OCI-LY1 (cell line): ENCODE measurements around the gene INSR.

Source experiments
- H2AFZ ChIP-seq: fragments of 200-600 bp; sonication (generic), shearing (Covaris generic); 2 replicates; pipeline ENCODE4 v1.6.0; 2014; ENCODE audit warnings: antibody characterized with exemption, mild to moderate bottlenecking, low read length
- H3F3A ChIP-seq: fragments of 200-600 bp; sonication (generic), shearing (Covaris generic); 2 replicates; pipeline ENCODE4 v1.6.0; 2014; ENCODE audit warnings: mild to moderate bottlenecking, antibody characterized with exemption, low read length, moderate library complexity; ENCODE audit not compliant: insufficient read depth
- H3K27ac ChIP-seq: fragments of 200-600 bp; sonication (generic); 2 replicates; pipeline ENCODE4 v1.5.1; 2014; ENCODE audit warnings: low read length, mixed run types, mild to moderate bottlenecking, low read depth; ENCODE audit not compliant: poor library complexity, severe bottlenecking
- H3K27me3 ChIP-seq: fragments of 200-600 bp; sonication (generic); 2 replicates; pipeline ENCODE4 v1.6.0; 2014; ENCODE audit warnings: antibody characterized with exemption, mild to moderate bottlenecking, low read length, moderate library complexity; ENCODE audit not compliant: insufficient read depth
- H3K36me3 ChIP-seq: fragments of 200-600 bp; sonication (generic); 2 replicates; pipeline ENCODE4 v1.6.1; 2014; ENCODE audit warnings: mild to moderate bottlenecking, antibody characterized with exemption, low read length, moderate library complexity, mixed read lengths; ENCODE audit not compliant: insufficient read depth
- H3K4me1 ChIP-seq: fragments of 200-600 bp; sonication (generic); 2 replicates; pipeline ENCODE4 v1.5.1; 2014; ENCODE audit warnings: mild to moderate bottlenecking, low read length, moderate library complexity; ENCODE audit not compliant: insufficient read depth, severe bottlenecking
- H3K4me2 ChIP-seq: fragments of 200-600 bp; sonication (generic), shearing (Covaris generic); 2 replicates; pipeline ENCODE4 v1.6.1; 2014; ENCODE audit warnings: low read length
- H3K4me3 ChIP-seq: fragments of 200-600 bp; sonication (generic); 2 replicates; pipeline ENCODE4 v1.5.1; 2014; ENCODE audit warnings: low read length, low read depth, mild to moderate bottlenecking, mixed read lengths; ENCODE audit not compliant: poor library complexity, severe bottlenecking
- H3K79me2 ChIP-seq: fragments of 200-600 bp; shearing (Covaris generic); 2 replicates; pipeline ENCODE4 v1.6.1; 2016; ENCODE audit warnings: mixed run types, low read length, mixed read lengths; ENCODE audit not compliant: insufficient read depth
- H3K9ac ChIP-seq: fragments of 200-600 bp; sonication (generic), shearing (Covaris generic); 2 replicates; pipeline ENCODE4 v1.6.1; 2014; ENCODE audit warnings: mild to moderate bottlenecking, low read length, mixed read lengths
- H3K9me2 ChIP-seq: fragments of 200-600 bp; sonication (generic), shearing (Covaris generic); 2 replicates; pipeline ENCODE4 v1.6.1; 2014; ENCODE audit warnings: low read depth, mild to moderate bottlenecking, low read length, mixed read lengths
- H3K9me3 ChIP-seq: fragments of 200-600 bp; shearing (Covaris generic); 2 replicates; pipeline ENCODE4 v1.6.1; 2014; ENCODE audit warnings: low read length, mixed read lengths
- H4K20me1 ChIP-seq: fragments of 200-600 bp; sonication (generic), shearing (Covaris generic); 2 replicates; pipeline ENCODE4 v1.6.0; 2016; ENCODE audit warnings: mild to moderate bottlenecking, low read length; ENCODE audit not compliant: insufficient read depth
- CTCF ChIP-seq: fragments of 200-600 bp; sonication (generic), shearing (Covaris generic); IDR thresholded peaks from 2 replicates; pipeline ENCODE4 v1.5.1; 2017; ENCODE audit warnings: mild to moderate bottlenecking, antibody characterized with exemption, low read length, moderate library complexity, mixed read lengths
- EZH2 ChIP-seq: fragments of 200-600 bp; sonication (generic), shearing (Covaris generic); IDR thresholded peaks from 2 replicates; pipeline ENCODE4 v1.8.0; 2017; ENCODE audit warnings: borderline replicate concordance, mixed run types, mild to moderate bottlenecking, antibody characterized with exemption, low read length, moderate library complexity, mixed read lengths

The INSR gene

GRCh38 chr19:7063764-7064418 is 230.3 kb downstream of the INSR start:
- no peaks in the 10 kb centered on the region for H3K36me3 ChIP-seq
- no peak overlapping the region for H3K4me2 ChIP-seq
- no peaks in the 10 kb centered on the region for H3K9me2 ChIP-seq
- no peak overlapping the region for H2AFZ ChIP-seq
- TF ChIP-seq CTCF, result no peak
- H3K4me1 ChIP-seq, result peaks cover 4% of the 10 kb centered on the region
- H3K79me2 ChIP-seq, result no peaks in the 10 kb centered on the region
- no peak overlapping the region for H3K4me3 ChIP-seq
- no peaks in the 10 kb centered on the region for H3K27me3 ChIP-seq
- H3K9ac ChIP-seq, result no peak overlapping the region
- H3K27ac ChIP-seq, result no peak overlapping the region
- H3F3A ChIP-seq, result no peaks in the 10 kb centered on the region
- H3K9me3 ChIP-seq, result no peaks in the 10 kb centered on the region
- no peaks in the 10 kb centered on the region for H4K20me1 ChIP-seq

DNA sequence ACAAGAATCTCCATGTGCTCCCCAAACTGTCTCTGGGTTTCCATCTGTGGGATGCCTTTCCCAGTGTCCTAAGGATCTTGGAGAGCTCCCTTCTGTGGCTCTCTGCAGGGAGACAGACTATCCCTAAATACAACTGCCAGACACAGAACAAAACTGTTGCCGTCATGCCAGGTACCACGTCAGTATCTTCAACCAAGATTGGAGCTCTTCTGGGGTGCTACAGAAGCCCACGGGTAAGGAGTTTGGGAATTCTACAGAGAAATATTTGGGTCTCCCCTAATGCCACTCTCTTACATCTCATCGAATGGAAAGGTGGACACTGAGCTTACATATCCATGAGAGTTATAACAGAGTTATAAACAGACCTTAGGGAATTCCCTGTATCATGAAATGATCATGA is 230.9 kb downstream of the INSR start:
- no peak overlapping the region for H3K9ac ChIP-seq
- no peak overlapping the region for H3K4me2 ChIP-seq
- no peaks in the 10 kb centered on the region for H3K79me2 ChIP-seq
- no peak for TF ChIP-seq CTCF
- TF ChIP-seq EZH2, result no peak
- no peak overlapping the region for H3K27ac ChIP-seq
- H3K9me2 ChIP-seq, result no peaks in the 10 kb centered on the region
- no peaks in the 10 kb centered on the region for H3K36me3 ChIP-seq
- H3K4me1 ChIP-seq, result no peaks in the 10 kb centered on the region
- no peak overlapping the region for H2AFZ ChIP-seq
- no peaks in the 10 kb centered on the region for H4K20me1 ChIP-seq
- H3K4me3 ChIP-seq, result no peak overlapping the region
- no peaks in the 10 kb centered on the region for H3K27me3 ChIP-seq
- no peaks in the 10 kb centered on the region for H3K9me3 ChIP-seq
- no peaks in the 10 kb centered on the region for H3F3A ChIP-seq
